Lower leg skin (tissue), 3 donors: ENCODE data around the gene MGLL.

Experiments
- POLR2A ChIP-seq, 2 donors: fragments of 450-650 bp; IDR thresholded peaks; one replicate each; pipeline ENCODE4 v1.6.1; 2016 to 2017; ENCODE audit warnings: antibody characterized with exemption in 2 of 2, mild to moderate bottlenecking in 1 of 2, moderate library complexity in 1 of 2
- TF ChIP-seq, protein P1 (sequence below), 3 donors: fragments of 450-650 bp; IDR thresholded peaks; one replicate each; pipeline ENCODE4 v1.5.1; 2016; ENCODE audit warnings: antibody characterized with exemption in 3 of 3, mild to moderate bottlenecking in 3 of 3, moderate library complexity in 2 of 3

DNA sequence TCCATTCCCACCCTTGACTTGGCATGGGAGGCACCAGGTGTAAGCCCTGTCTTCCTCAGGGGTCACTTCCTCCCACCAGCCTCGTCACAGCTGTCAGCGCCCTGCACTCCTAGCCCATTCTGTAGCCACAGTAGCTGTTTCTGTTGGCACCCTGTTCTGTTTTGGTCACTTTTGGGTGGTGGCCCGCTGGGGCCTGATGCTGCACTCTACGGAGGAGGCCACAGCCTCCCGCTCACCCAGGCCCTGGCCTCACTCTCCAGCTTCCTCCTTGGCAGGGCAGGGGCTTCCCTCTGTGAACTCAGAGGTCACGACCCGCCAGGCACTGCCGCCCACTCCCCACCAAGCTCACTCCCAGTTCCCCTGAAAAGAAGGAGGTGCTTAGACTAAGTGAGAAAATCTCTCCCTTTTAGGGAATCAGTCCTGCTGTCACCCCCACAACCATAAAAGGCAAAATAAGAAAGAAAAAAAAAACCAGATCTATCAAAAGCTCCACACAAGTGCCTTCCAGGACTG is 68.4 kb downstream of the MGLL start:
- TF ChIP-seq, protein P1, sequence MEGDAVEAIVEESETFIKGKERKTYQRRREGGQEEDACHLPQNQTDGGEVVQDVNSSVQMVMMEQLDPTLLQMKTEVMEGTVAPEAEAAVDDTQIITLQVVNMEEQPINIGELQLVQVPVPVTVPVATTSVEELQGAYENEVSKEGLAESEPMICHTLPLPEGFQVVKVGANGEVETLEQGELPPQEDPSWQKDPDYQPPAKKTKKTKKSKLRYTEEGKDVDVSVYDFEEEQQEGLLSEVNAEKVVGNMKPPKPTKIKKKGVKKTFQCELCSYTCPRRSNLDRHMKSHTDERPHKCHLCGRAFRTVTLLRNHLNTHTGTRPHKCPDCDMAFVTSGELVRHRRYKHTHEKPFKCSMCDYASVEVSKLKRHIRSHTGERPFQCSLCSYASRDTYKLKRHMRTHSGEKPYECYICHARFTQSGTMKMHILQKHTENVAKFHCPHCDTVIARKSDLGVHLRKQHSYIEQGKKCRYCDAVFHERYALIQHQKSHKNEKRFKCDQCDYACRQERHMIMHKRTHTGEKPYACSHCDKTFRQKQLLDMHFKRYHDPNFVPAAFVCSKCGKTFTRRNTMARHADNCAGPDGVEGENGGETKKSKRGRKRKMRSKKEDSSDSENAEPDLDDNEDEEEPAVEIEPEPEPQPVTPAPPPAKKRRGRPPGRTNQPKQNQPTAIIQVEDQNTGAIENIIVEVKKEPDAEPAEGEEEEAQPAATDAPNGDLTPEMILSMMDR (IDR thresholded peaks at IDR 0.05): no peak
- TF ChIP-seq POLR2A (IDR thresholded peaks at IDR 0.05): no peak
